Measurements from ENCODE around the gene DPAGT1. TPM values are rescaled to one million over a fixed set of nuclear protein-coding genes. Genes with fewer than 3 reads are reported as not detected.
A peak's percentile ranks its signal among the peaks of the same experiment; 100 is the strongest.
"Not testable (repeated sequence)": the region's sequence is repeated elsewhere in the genome, so short reads cannot be mapped to it uniquely, and the experiment has no call there.

Gene DPAGT1
- total RNA-seq, 1 donor from 2014 or later, result 45.4 TPM

- DNase-seq (ENCODE audit: low spot score), result no peak
Measured at GRCh38 chr11:119115484-119116234, 14.0 kb upstream of the DPAGT1 start.

- no peak for DNase-seq (ENCODE audit: low spot score)
Measured at GRCh38 chr11:119114351-119114750, 12.7 kb upstream of the DPAGT1 start.

- DNase-seq (ENCODE audit: low spot score), result no peak
Measured at GRCh38 chr11:119113716-119114115, 12.1 kb upstream of the DPAGT1 start.

- no peak for DNase-seq (ENCODE audit: low spot score)
Measured at GRCh38 chr11:119112314-119113020, 10.8 kb upstream of the DPAGT1 start.

- DNase-seq (ENCODE audit: low spot score), result no peak
Measured at GRCh38 chr11:119111361-119111925, 9.8 kb upstream of the DPAGT1 start.

- no peak for DNase-seq (ENCODE audit: low spot score)
Measured at GRCh38 chr11:119110439-119110838, 8.8 kb upstream of the DPAGT1 start.

- DNase-seq (ENCODE audit: low spot score), result no peak
Measured at GRCh38 chr11:119109843-119110242, 8.2 kb upstream of the DPAGT1 start.

- DNase-seq (ENCODE audit: low spot score), result no peak
Measured at GRCh38 chr11:119108857-119109221, 7.2 kb upstream of the DPAGT1 start.

- DNase-seq (ENCODE audit: low spot score), result peak; percentile 70
Measured at GRCh38 chr11:119108146-119108856, 6.6 kb upstream of the DPAGT1 start.

GRCh38 chr11:119107538-119108145 lies 6.0 kb upstream of the DPAGT1 start:
- DNase-seq (ENCODE audit: low spot score), result no peak

GRCh38 chr11:119106564-119107537 lies 5.2 kb upstream of the DPAGT1 start, which contains the start of gene C2CD2L:
C2CD2L (plus strand) TSS chr11:119107344; CDS start chr11:119107742, 398 bp downstream.
- DNase-seq (ENCODE audit: low spot score), result peak; percentile 90

- DNase-seq (ENCODE audit: low spot score), result no peak
Measured at GRCh38 chr11:119103793-119104192, 2.1 kb upstream of the DPAGT1 start.

GRCh38 chr11:119103161-119103664 lies 1.6 kb upstream of the DPAGT1 start:
- DNase-seq (ENCODE audit: low spot score), result not testable (repeated sequence)

GRCh38 chr11:119100994-119101758 lies 477 bp downstream of the DPAGT1 start:
- no peak for DNase-seq (ENCODE audit: low spot score)

GRCh38 chr11:119100246-119100970 lies 1.2 kb downstream of the DPAGT1 start:
- DNase-seq (ENCODE audit: low spot score), result no peak

GRCh38 chr11:119099711-119100110 lies 1.9 kb downstream of the DPAGT1 start:
- DNase-seq (ENCODE audit: low spot score), result no peak

- peak; percentile 100 for DNase-seq (ENCODE audit: low spot score)
Measured at GRCh38 chr11:119095066-119095880, 6.4 kb downstream of the DPAGT1 start.

- DNase-seq (ENCODE audit: low spot score), result peak; percentile 82
Measured at GRCh38 chr11:119094816-119095065, 6.9 kb downstream of the DPAGT1 start.

Measured in ureter (tissue), 1 donor.